Testis (tissue), 3 donors: Measurements from ENCODE around the gene SLC24A3. TPM values are rescaled to one million over a fixed set of nuclear protein-coding genes. Genes with fewer than 3 reads are reported as not detected.

Source experiments
- DNase-seq: peaks from one replicate; pipeline ENCODE4 v3.0.0-alpha.2; 2019
- H3K27ac ChIP-seq, 2 donors: fragments of 200-600 bp; sonication (generic); one replicate each; pipeline ENCODE4 v1.5.1; 2019
- H3K27me3 ChIP-seq: fragments of 200-600 bp; sonication (generic); one replicate; pipeline ENCODE4 v1.5.1; 2019
- H3K36me3 ChIP-seq: fragments of 200-600 bp; sonication (generic); one replicate; pipeline ENCODE4 v1.5.1; 2017; ENCODE audit warnings: low read depth; ENCODE audit errors: missing control alignments
- H3K4me1 ChIP-seq: fragments of 200-600 bp; sonication (generic); one replicate; pipeline ENCODE4 v1.5.1; 2019
- H3K4me3 ChIP-seq, 2 donors: fragments of 200-600 bp; sonication (generic); one replicate each; pipeline ENCODE4 v1.5.1; 2017 to 2019
- H3K9me3 ChIP-seq: fragments of 200-600 bp; sonication (generic); one replicate; pipeline ENCODE4 v1.5.1; 2017
- POLR2A ChIP-seq: fragments of 450-650 bp; IDR thresholded peaks from one replicate; pipeline ENCODE4 v1.6.1; 2017; ENCODE audit warnings: antibody characterized with exemption, mild to moderate bottlenecking, moderate library complexity
- WGBS, 2 donors: methylation state at CpG; one replicate each; pipeline ENCODE4 v1.1.5; 2018; 5-methylcytosine and 5-hydroxymethylcytosine counted together
- intact Hi-C: fragments of 100-400 bp; cut with DNase I; formaldehyde crosslinking; loops from one replicate; pipeline ENCODE4 v1.15.1; 2023; ENCODE audit warnings: low total_unique reads
- polyA plus RNA-seq: library from polyadenylated mRNA; stranded (reverse); fragments of 350-450 nt; fragmentation: Illumina TruSeq; extraction: RNeasy Lipid Tissue Mini Kit (QIAGEN cat#74804); gene quantifications from one replicate; pipeline ENCODE4 v1.2.3, GENCODE V29; 2014; ENCODE audit warnings: low read depth, low replicate concordance; ENCODE audit not compliant: insufficient read depth
- total RNA-seq, 2 donors: library from RNA; depleted of rRNA; stranded (reverse); fragments of >200 nt; gene quantifications; one replicate each; pipeline ENCODE4 v1.2.3, GENCODE V29; 2016
- TF ChIP-seq, protein P1 (sequence below), 3 experiments: fragments of 450-650 bp in 2 of 3; fragments of 200-600 bp in 1 of 3; sonication (generic) in 1 of 3; IDR thresholded peaks; one replicate each; pipeline ENCODE4 v1.5.1; 2016 to 2019; ENCODE audit warnings: antibody characterized with exemption in 3 of 3, mild to moderate bottlenecking in 2 of 3, moderate library complexity in 1 of 3

Gene SLC24A3
- total and polyA plus RNA-seq, 3 donors from 2014 or later = 2.4 to 4.5 (median 3.8) TPM

DNA sequence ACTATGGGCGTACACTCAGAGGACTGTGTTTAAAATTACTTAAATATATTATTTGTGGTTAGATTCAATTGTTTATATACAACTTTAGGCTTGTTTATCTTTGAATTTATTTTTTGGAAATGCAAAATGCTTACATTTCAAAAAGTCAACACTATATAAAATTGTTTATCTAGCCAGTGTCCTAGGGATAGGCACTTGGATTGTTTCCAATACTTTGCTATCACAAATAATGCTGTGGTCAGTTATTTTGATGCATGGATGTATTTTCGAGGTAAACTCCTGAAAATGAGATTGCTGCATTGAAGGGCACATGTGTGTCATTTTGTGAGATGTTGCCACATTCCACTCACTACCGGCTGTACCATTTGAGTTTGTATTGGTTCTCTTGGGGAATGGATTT is 213.9 kb downstream of the SLC24A3 start:
- Histone ChIP-seq H3K4me1 (no peaks in the 10 kb centered on the region), H3K36me3 (no peaks in the 10 kb centered on the region), H3K27ac (no peak overlapping the region), H3K27me3 (no peaks in the 10 kb centered on the region), H3K9me3 (no peaks in the 10 kb centered on the region), H3K4me3 (no peak overlapping the region)
- WGBS, 2 donors = 82 to 95% methylated on average over 3 of the region's 3 CpGs
- no peak for DNase-seq
- intact Hi-C loops = no loop called here
- no peak for TF ChIP-seq POLR2A
- TF ChIP-seq, protein P1, sequence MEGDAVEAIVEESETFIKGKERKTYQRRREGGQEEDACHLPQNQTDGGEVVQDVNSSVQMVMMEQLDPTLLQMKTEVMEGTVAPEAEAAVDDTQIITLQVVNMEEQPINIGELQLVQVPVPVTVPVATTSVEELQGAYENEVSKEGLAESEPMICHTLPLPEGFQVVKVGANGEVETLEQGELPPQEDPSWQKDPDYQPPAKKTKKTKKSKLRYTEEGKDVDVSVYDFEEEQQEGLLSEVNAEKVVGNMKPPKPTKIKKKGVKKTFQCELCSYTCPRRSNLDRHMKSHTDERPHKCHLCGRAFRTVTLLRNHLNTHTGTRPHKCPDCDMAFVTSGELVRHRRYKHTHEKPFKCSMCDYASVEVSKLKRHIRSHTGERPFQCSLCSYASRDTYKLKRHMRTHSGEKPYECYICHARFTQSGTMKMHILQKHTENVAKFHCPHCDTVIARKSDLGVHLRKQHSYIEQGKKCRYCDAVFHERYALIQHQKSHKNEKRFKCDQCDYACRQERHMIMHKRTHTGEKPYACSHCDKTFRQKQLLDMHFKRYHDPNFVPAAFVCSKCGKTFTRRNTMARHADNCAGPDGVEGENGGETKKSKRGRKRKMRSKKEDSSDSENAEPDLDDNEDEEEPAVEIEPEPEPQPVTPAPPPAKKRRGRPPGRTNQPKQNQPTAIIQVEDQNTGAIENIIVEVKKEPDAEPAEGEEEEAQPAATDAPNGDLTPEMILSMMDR (IDR thresholded peaks at IDR 0.05) = no peak

DNA sequence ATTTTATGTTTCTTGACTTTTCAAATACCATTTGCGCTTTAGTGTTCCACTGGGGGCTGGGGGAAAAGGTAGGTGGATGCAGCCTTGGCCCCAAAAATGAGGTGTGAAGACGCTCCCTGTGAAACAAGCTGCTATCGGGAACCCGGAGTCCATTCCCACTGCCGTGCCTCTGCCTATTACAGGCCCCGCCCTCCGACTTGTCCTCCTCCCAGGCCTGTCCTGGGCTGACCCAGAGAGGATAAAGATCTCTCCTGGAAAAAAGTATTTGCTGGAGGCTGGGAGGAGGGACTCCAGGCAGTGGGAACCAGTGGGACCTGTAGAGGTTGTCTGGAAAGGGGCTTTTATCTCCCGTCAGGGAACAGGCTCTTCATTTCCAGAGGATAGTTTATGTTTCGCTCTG is 215.0 kb downstream of the SLC24A3 start:
- H3K9me3 ChIP-seq = no peaks in the 10 kb centered on the region
- no peak for TF ChIP-seq POLR2A
- intact Hi-C loops = no loop called here
- H3K36me3 ChIP-seq = no peaks in the 10 kb centered on the region
- WGBS, 2 donors = 51 to 52% methylated on average over 8 to 9 of the region's 9 CpGs
- H3K4me1 ChIP-seq = no peaks in the 10 kb centered on the region
- H3K27me3 ChIP-seq = no peaks in the 10 kb centered on the region
- DNase-seq = peak; percentile 15
- no peak overlapping the region for H3K4me3 ChIP-seq
- no peak overlapping the region for H3K27ac ChIP-seq

DNA sequence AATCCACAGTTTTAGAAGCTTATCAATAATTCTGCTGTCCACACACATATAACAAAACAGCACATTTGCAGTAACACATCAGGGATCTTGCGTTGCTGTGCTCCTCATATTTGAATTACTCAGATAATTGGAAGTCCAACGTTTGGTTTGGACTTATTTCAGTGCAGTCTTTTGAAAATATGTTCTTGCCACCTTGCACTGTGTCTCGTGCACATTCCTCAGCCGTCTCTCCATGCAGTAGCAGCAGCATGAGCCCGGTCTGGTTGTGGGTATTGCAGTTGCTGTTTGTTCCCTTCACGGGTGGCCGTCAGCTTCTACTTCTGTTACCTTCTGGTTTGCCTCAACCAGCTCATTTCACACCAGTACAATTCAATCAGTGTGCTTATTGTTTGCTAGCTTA is 215.5 kb downstream of the SLC24A3 start:
- Histone ChIP-seq H3K27ac (no peak overlapping the region), H3K9me3 (no peaks in the 10 kb centered on the region), H3K36me3 (no peaks in the 10 kb centered on the region), H3K27me3 (no peaks in the 10 kb centered on the region), H3K4me3 (no peak overlapping the region), H3K4me1 (no peaks in the 10 kb centered on the region)
- WGBS, 2 donors = 49 to 68% methylated on average over 7 of the region's 7 CpGs
- intact Hi-C loops = no loop called here
- DNase-seq = no peak
- no peak for TF ChIP-seq POLR2A
- TF ChIP-seq, protein P1 (IDR thresholded peaks at IDR 0.05) = no peak

DNA sequence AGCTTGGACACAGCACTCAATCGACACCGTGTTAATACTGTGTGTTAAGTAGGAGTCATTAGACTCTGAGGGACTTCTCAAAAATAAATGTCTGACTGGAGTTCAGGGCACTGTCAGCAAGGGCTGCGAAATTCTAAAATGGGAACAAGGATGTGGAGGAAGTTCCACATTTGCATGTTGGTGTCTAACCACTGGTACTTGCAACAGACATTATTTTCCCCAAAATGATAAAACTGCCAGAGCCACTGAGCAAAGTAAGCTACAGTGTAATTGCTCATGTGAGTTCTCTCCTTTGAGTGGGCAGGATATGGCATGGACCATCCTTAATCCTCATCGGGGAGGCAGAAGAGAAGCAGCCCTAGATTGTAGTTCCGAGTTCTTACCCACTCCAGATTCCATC is 215.9 kb downstream of the SLC24A3 start:
- Histone ChIP-seq H3K4me1 (no peaks in the 10 kb centered on the region), H3K9me3 (no peaks in the 10 kb centered on the region), H3K4me3 (no peak overlapping the region), H3K36me3 (no peaks in the 10 kb centered on the region), H3K27ac (no peak overlapping the region), H3K27me3 (no peaks in the 10 kb centered on the region)
- intact Hi-C loops = no loop called here
- WGBS, 2 donors = 85 to 87% methylated on average over 5 of the region's 5 CpGs
- DNase-seq = no peak
- TF ChIP-seq, protein P1 (IDR thresholded peaks at IDR 0.05) = no peak
- TF ChIP-seq POLR2A = no peak

DNA sequence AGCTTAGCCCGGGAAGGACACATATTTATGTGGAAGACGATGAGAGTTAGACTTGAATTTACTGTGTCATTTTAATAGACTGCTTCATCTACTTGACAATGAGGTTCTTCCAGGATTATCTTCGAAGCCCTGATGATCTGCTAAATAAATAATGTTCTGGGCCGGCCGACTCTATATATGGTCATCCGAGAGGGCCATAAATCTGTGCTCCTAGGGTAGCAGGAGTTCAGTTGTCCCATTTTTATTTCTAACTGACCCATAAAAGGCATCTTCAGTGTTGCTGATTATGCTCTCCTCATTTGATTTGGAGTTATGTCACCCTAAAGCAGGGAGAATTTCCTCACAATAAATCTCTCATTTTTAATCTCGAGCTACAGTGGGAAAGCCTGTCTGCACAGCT is 217.1 kb downstream of the SLC24A3 start:
- TF ChIP-seq POLR2A = no peak
- TF ChIP-seq, protein P1 (IDR thresholded peaks at IDR 0.05) = no peak
- Histone ChIP-seq H3K4me1 (no peaks in the 10 kb centered on the region), H3K27me3 (no peaks in the 10 kb centered on the region), H3K4me3 (no peak overlapping the region), H3K27ac (no peak overlapping the region), H3K36me3 (no peaks in the 10 kb centered on the region), H3K9me3 (no peaks in the 10 kb centered on the region)
- DNase-seq = no peak
- intact Hi-C loops = no loop called here
- 65% methylated on average over 7 of the region's 7 CpGs for WGBS, 2 donors
